ENCODE measurements around the gene EVI5.
A peak's percentile ranks its signal among the peaks of the same experiment; 100 is the strongest.
"Not testable (repeated sequence)": the region's sequence is repeated elsewhere in the genome, so short reads cannot be mapped to it uniquely, and the experiment has no call there.

The EVI5 gene

GRCh38 chr1:92748138-92748537, 36.8 kb downstream of the EVI5 start:
- DNase-seq (ENCODE audit: low spot score): no peak

GRCh38 chr1:92747735-92748134, 37.2 kb downstream of the EVI5 start:
- DNase-seq (ENCODE audit: low spot score): peak; percentile 7

GRCh38 chr1:92746255-92746654, 38.7 kb downstream of the EVI5 start:
- not testable (repeated sequence) for DNase-seq (ENCODE audit: low spot score)

GRCh38 chr1:92743221-92743620, 41.7 kb downstream of the EVI5 start:
- DNase-seq (ENCODE audit: low spot score): no peak

GRCh38 chr1:92739669-92740524, 45.0 kb downstream of the EVI5 start:
- DNase-seq (ENCODE audit: low spot score): no peak

- DNase-seq (ENCODE audit: low spot score): no peak
Observed at GRCh38 chr1:92736395-92736794, 48.5 kb downstream of the EVI5 start.

GRCh38 chr1:92730476-92730875, 54.4 kb downstream of the EVI5 start:
- DNase-seq (ENCODE audit: low spot score): no peak

- DNase-seq (ENCODE audit: low spot score): no peak
Observed at GRCh38 chr1:92728697-92729096, 56.2 kb downstream of the EVI5 start.

- not testable (repeated sequence) for DNase-seq (ENCODE audit: low spot score)
Observed at GRCh38 chr1:92723713-92724112, 61.2 kb downstream of the EVI5 start.

- DNase-seq (ENCODE audit: low spot score): no peak
Observed at GRCh38 chr1:92721886-92722285, 63.0 kb downstream of the EVI5 start.

GRCh38 chr1:92721157-92721556, 63.8 kb downstream of the EVI5 start:
- not testable (repeated sequence) for DNase-seq (ENCODE audit: low spot score)

GRCh38 chr1:92715476-92715951, 69.4 kb downstream of the EVI5 start:
- not testable (repeated sequence) for DNase-seq (ENCODE audit: low spot score)

- no peak for DNase-seq (ENCODE audit: low spot score)
Observed at GRCh38 chr1:92713939-92714338, 71.0 kb downstream of the EVI5 start.

GRCh38 chr1:92711473-92712165, 73.3 kb downstream of the EVI5 start:
- DNase-seq (ENCODE audit: low spot score): no peak

- no peak for DNase-seq (ENCODE audit: low spot score)
Observed at GRCh38 chr1:92709738-92710137, 75.2 kb downstream of the EVI5 start.

- no peak for DNase-seq (ENCODE audit: low spot score)
Observed at GRCh38 chr1:92708368-92708950, 76.4 kb downstream of the EVI5 start.

- no peak for DNase-seq (ENCODE audit: low spot score)
Observed at GRCh38 chr1:92707709-92708108, 77.2 kb downstream of the EVI5 start.

- DNase-seq (ENCODE audit: low spot score): no peak
Observed at GRCh38 chr1:92707292-92707691, 77.6 kb downstream of the EVI5 start.

- no peak for DNase-seq (ENCODE audit: low spot score)
Observed at GRCh38 chr1:92705446-92705845, 79.5 kb downstream of the EVI5 start.

- no peak for DNase-seq (ENCODE audit: low spot score)
Observed at GRCh38 chr1:92701147-92701546, 83.8 kb downstream of the EVI5 start.

GRCh38 chr1:92698932-92699331, 86.0 kb downstream of the EVI5 start:
- DNase-seq (ENCODE audit: low spot score): no peak

GRCh38 chr1:92695104-92695503, 89.8 kb downstream of the EVI5 start:
- no peak for DNase-seq (ENCODE audit: low spot score)

GRCh38 chr1:92691925-92692324, 93.0 kb downstream of the EVI5 start:
- no peak for DNase-seq (ENCODE audit: low spot score)
